SK-N-MC (cell line): ENCODE data around the gene SUPT20HL1.

Experiments used
- EZH2 ChIP-seq: fragments of 200-600 bp; sonication (generic); IDR thresholded peaks from one replicate; pipeline ENCODE4 v1.6.1; 2017; ENCODE audit warnings: antibody characterized with exemption
- FOXP2 ChIP-seq: optimal IDR thresholded peaks from 2 replicates; pipeline ENCODE3; 2011; ENCODE audit warnings: mild to moderate bottlenecking, moderate library complexity; ENCODE audit not compliant: insufficient read depth; ENCODE audit errors: extremely low read length, control extremely low read depth
- POLR2AphosphoS5 ChIP-seq: IDR thresholded peaks from 2 replicates; pipeline ENCODE4 v1.6.1; 2012; ENCODE audit warnings: mild to moderate bottlenecking, low read depth, low read length, borderline replicate concordance

- TF ChIP-seq EZH2 = no peak
- TF ChIP-seq POLR2AphosphoS5 = no peak
- no peak for TF ChIP-seq FOXP2
Observed at GRCh38 chrX:24378706-24379105, 18.3 kb downstream of the SUPT20HL1 start.
